Measurements from ENCODE around the gene LGR4.
A peak's percentile ranks its signal among the peaks of the same experiment; 100 is the strongest.
"Not testable (repeated sequence)": the region's sequence is repeated elsewhere in the genome, so short reads cannot be mapped to it uniquely, and the experiment has no call there.

Gene LGR4

GRCh38 chr11:27372164-27372563 lies 100.4 kb downstream of the LGR4 start:
- no peak for DNase-seq

GRCh38 chr11:27371489-27371888 lies 101.1 kb downstream of the LGR4 start:
- DNase-seq = no peak

GRCh38 chr11:27370374-27370773 lies 102.2 kb downstream of the LGR4 start:
- DNase-seq = no peak

- peak; percentile 58 for DNase-seq
Observed at GRCh38 chr11:27367881-27368280, 104.7 kb downstream of the LGR4 start.

- no peak for DNase-seq
Observed at GRCh38 chr11:27363576-27364117, 108.9 kb downstream of the LGR4 start.

- peak; percentile 97 for DNase-seq
Observed at GRCh38 chr11:27362749-27363575, 109.6 kb downstream of the LGR4 start, which contains the start of gene CCDC34. TSS of gene CCDC34 (minus strand) at chr11:27363215. CDS start at chr11:27363194, 21 bp downstream.

GRCh38 chr11:27361649-27362431 lies 110.8 kb downstream of the LGR4 start:
- no peak for DNase-seq

GRCh38 chr11:27358296-27358695 lies 114.3 kb downstream of the LGR4 start:
- DNase-seq = no peak

- DNase-seq = peak; percentile 59
Observed at GRCh38 chr11:27357250-27357649, 115.3 kb downstream of the LGR4 start.

- DNase-seq = no peak
Observed at GRCh38 chr11:27356624-27357222, 115.9 kb downstream of the LGR4 start.

GRCh38 chr11:27355575-27356104 lies 117.0 kb downstream of the LGR4 start:
- DNase-seq = no peak

GRCh38 chr11:27354359-27354965 lies 118.1 kb downstream of the LGR4 start:
- DNase-seq = no peak

GRCh38 chr11:27353593-27354358 lies 118.8 kb downstream of the LGR4 start:
- no peak for DNase-seq

- DNase-seq = no peak
Observed at GRCh38 chr11:27352781-27353180, 119.8 kb downstream of the LGR4 start.

- no peak for DNase-seq
Observed at GRCh38 chr11:27350511-27350910, 122.1 kb downstream of the LGR4 start.

- DNase-seq = no peak
Observed at GRCh38 chr11:27349919-27350318, 122.7 kb downstream of the LGR4 start.

- no peak for DNase-seq
Observed at GRCh38 chr11:27348340-27348873, 124.2 kb downstream of the LGR4 start.

GRCh38 chr11:27347359-27348339 lies 124.9 kb downstream of the LGR4 start:
- peak; percentile 31 for DNase-seq

- DNase-seq = no peak
Observed at GRCh38 chr11:27339941-27340340, 132.6 kb downstream of the LGR4 start.

- not testable (repeated sequence) for DNase-seq
Observed at GRCh38 chr11:27334764-27335163, 137.8 kb downstream of the LGR4 start.

All from NCI-H1105 (cell line).